GM19395 (cell line): Measurements from ENCODE around the gene CHMP1B.
A peak's percentile ranks its signal among the peaks of the same experiment; 100 is the strongest.
"Not testable (repeated sequence)": the region's sequence is repeated elsewhere in the genome, so short reads cannot be mapped to it uniquely, and the experiment has no call there.

Source experiments
- ATAC-seq: cut with Tn5 transposase; IDR thresholded peaks from one replicate; pipeline ENCODE4 v1.9.1; 2021; ENCODE audit warnings: mild to moderate bottlenecking, moderate library complexity; ENCODE audit not compliant: unreplicated experiment

The CHMP1B gene

GRCh38 chr18:11866329-11866728 is 15.1 kb downstream of the CHMP1B start:
- no peak for ATAC-seq

- no peak for ATAC-seq
These were observed 15.6 kb downstream of the CHMP1B start for GRCh38 chr18:11866764-11867163.

GRCh38 chr18:11868230-11868629 is 17.0 kb downstream of the CHMP1B start:
- no peak for ATAC-seq

- no peak for ATAC-seq
These were observed 20.3 kb downstream of the CHMP1B start for GRCh38 chr18:11871501-11871900.

- no peak for ATAC-seq
These were observed 21.4 kb downstream of the CHMP1B start for GRCh38 chr18:11872479-11873136.

GRCh38 chr18:11873670-11874340 is 22.6 kb downstream of the CHMP1B start:
- no peak for ATAC-seq

GRCh38 chr18:11874676-11875075 is 23.5 kb downstream of the CHMP1B start:
- ATAC-seq = no peak

GRCh38 chr18:11877497-11878135 is 26.4 kb downstream of the CHMP1B start:
- ATAC-seq = no peak

- no peak for ATAC-seq
These were observed 29.5 kb downstream of the CHMP1B start for GRCh38 chr18:11880586-11881304.

- no peak for ATAC-seq
These were observed 31.4 kb downstream of the CHMP1B start for GRCh38 chr18:11882636-11883035.

- peak; percentile 87 for ATAC-seq
These were observed 31.9 kb downstream of the CHMP1B start for GRCh38 chr18:11883153-11883552.

GRCh38 chr18:11884396-11885030 is 33.3 kb downstream of the CHMP1B start:
- ATAC-seq = no peak

GRCh38 chr18:11885278-11885947 is 34.2 kb downstream of the CHMP1B start:
- no peak for ATAC-seq

GRCh38 chr18:11886577-11887110 is 35.4 kb downstream of the CHMP1B start:
- ATAC-seq = no peak

- ATAC-seq = no peak
These were observed 36.3 kb downstream of the CHMP1B start for GRCh38 chr18:11887328-11888128.

- no peak for ATAC-seq
These were observed 37.5 kb downstream of the CHMP1B start for GRCh38 chr18:11888726-11889125.

- ATAC-seq = no peak
These were observed 38.1 kb downstream of the CHMP1B start for GRCh38 chr18:11889284-11889683.

- ATAC-seq = no peak
These were observed 40.5 kb downstream of the CHMP1B start for GRCh38 chr18:11891737-11892136.

GRCh38 chr18:11892438-11892837 is 41.2 kb downstream of the CHMP1B start:
- ATAC-seq = not testable (repeated sequence)
